WTC11 (cell line): ENCODE measurements around the gene CALN1. TPM values are rescaled to one million over a fixed set of nuclear protein-coding genes. Genes with fewer than 3 reads are reported as not detected.

ENCODE experiments used
- ATAC-seq: fragments of 200-7000 bp; cut with Tn5 transposase; 2 replicates; pipeline ENCODE4 v1.10.0; 2021; ENCODE audit warnings: mild to moderate bottlenecking, moderate library complexity
- CTCF ChIA-PET: fragments of 300-600 bp; sonication (Branson Sonifier 250); formaldehyde crosslinking; loops from one replicate; lab custom pipeline; 2021; ENCODE audit warnings: antibody characterized with exemption; lab: Charles Lee
- POLR2A ChIA-PET: fragments of 350-600 bp; sonication (Branson Sonifier 250); formaldehyde crosslinking; loops from one replicate; lab custom pipeline; 2021; ENCODE audit warnings: antibody characterized with exemption; lab: Charles Lee
- DNase-seq: peaks from one replicate; pipeline ENCODE4 v3.0.0; 2021; ENCODE audit warnings: low spot score
- H3K27ac Mint-ChIP-seq: 2 replicates; pipeline ENCODE4 v1.8.0; 2021; ENCODE audit warnings: mixed read lengths
- H3K27me3 Mint-ChIP-seq: 2 replicates; pipeline ENCODE4 v1.8.0; 2021; ENCODE audit warnings: low read depth, mild to moderate bottlenecking, moderate library complexity, mixed read lengths
- H3K36me3 Mint-ChIP-seq: 2 replicates; pipeline ENCODE4 v1.8.0; 2021; ENCODE audit warnings: mixed read lengths
- H3K4me1 Mint-ChIP-seq: 2 replicates; pipeline ENCODE4 v1.8.0; 2022; ENCODE audit warnings: mixed read lengths
- H3K4me3 Mint-ChIP-seq: 2 replicates; pipeline ENCODE4 v1.8.0; 2021; ENCODE audit warnings: mild to moderate bottlenecking, moderate library complexity, mixed read lengths
- H3K9me3 Mint-ChIP-seq: 2 replicates; pipeline ENCODE4 v1.8.0; 2021; ENCODE audit warnings: mixed read lengths
- ATF6 ChIP-seq: sonication (generic); formaldehyde crosslinking; IDR thresholded peaks from 2 replicates; pipeline ENCODE4 v1.8.1; 2023; ENCODE audit warnings: mild to moderate bottlenecking, missing genetic modification reagents
- CDX4 ChIP-seq: fragments of 250-450 bp; sonication (Bioruptor Pico); IDR thresholded peaks from 2 replicates; pipeline ENCODE4 v1.9.0; 2021; ENCODE audit warnings: moderate library complexity, mild to moderate bottlenecking, inconsistent platforms, borderline replicate concordance
- CTCF ChIP-seq: fragments of 200-600 bp; IDR thresholded peaks from 2 replicates; pipeline ENCODE4 v1.8.0; 2022; ENCODE audit warnings: antibody characterized with exemption
- ERG ChIP-seq: fragments of 250-450 bp; sonication (Bioruptor Pico); IDR thresholded peaks from 2 replicates; pipeline ENCODE4 v1.8.0; 2021; ENCODE audit warnings: mild to moderate bottlenecking
- ESRRA ChIP-seq: sonication (generic); formaldehyde crosslinking; IDR thresholded peaks from 2 replicates; pipeline ENCODE4 v1.8.1; 2022; ENCODE audit warnings: mild to moderate bottlenecking, missing genetic modification reagents, borderline replicate concordance
- FOXK1 ChIP-seq: sonication (generic); formaldehyde crosslinking; IDR thresholded peaks from 2 replicates; pipeline ENCODE4 v1.8.0; 2022; ENCODE audit warnings: mild to moderate bottlenecking, moderate library complexity, missing genetic modification reagents
- FOXP4 ChIP-seq: sonication (generic); formaldehyde crosslinking; IDR thresholded peaks from 2 replicates; pipeline ENCODE4 v1.8.0; 2022; ENCODE audit warnings: mild to moderate bottlenecking, missing genetic modification reagents
- MYBL2 ChIP-seq: sonication (generic); formaldehyde crosslinking; IDR thresholded peaks from 2 replicates; pipeline ENCODE4 v1.8.1; 2023; ENCODE audit warnings: mild to moderate bottlenecking, moderate library complexity, missing genetic modification reagents
- NR1H2 ChIP-seq: sonication (generic); formaldehyde crosslinking; IDR thresholded peaks from 2 replicates; pipeline ENCODE4 v1.9.0; 2021; ENCODE audit warnings: mild to moderate bottlenecking, moderate library complexity, missing genetic modification reagents
- ZBTB43 ChIP-seq: sonication (generic); formaldehyde crosslinking; IDR thresholded peaks from 2 replicates; pipeline ENCODE4 v1.8.1; 2023; ENCODE audit warnings: mild to moderate bottlenecking, missing genetic modification reagents
- ZNF138 ChIP-seq: sonication (generic); formaldehyde crosslinking; conservative IDR thresholded peaks from 2 replicates; pipeline ENCODE4 v1.8.1; 2022; ENCODE audit warnings: mild to moderate bottlenecking, moderate library complexity, missing genetic modification reagents
- ZNF263 ChIP-seq: sonication (generic); formaldehyde crosslinking; IDR thresholded peaks from 2 replicates; pipeline ENCODE4 v1.8.1; 2022; ENCODE audit warnings: low read depth, mild to moderate bottlenecking, moderate library complexity, missing genetic modification reagents
- total RNA-seq: library from RNA; stranded (reverse); gene quantifications from 3 replicates; pipeline ENCODE4 v1.2.3, GENCODE V29; 2021
- TF ChIP-seq, protein P1 (sequence below): fragments of 250-450 bp; sonication (Bioruptor Pico); IDR thresholded peaks from 2 replicates; pipeline ENCODE4 v1.9.0; 2021; ENCODE audit warnings: mild to moderate bottlenecking
- TF ChIP-seq, protein P2 (sequence below): sonication (generic); formaldehyde crosslinking; IDR thresholded peaks from 2 replicates; pipeline ENCODE4 v1.8.1; 2022; ENCODE audit warnings: mild to moderate bottlenecking, moderate library complexity, missing genetic modification reagents

The CALN1 gene
- total RNA-seq, 1 experiment from 2014 or later = 10.5 TPM

GRCh38 chr7:71942115-71942514 is 470.0 kb downstream of the CALN1 start:
- Mint-ChIP-seq H3K9me3 (peaks cover 13% of the 10 kb centered on the region), H3K27me3 (no peaks in the 10 kb centered on the region), H3K36me3 (peaks cover 8% of the 10 kb centered on the region; the same call in 1 of the 2 replicates), H3K4me1 (peaks cover 19% of the 10 kb centered on the region), H3K4me3 (no peak overlapping the region), H3K27ac (no peak overlapping the region)
- no peak for DNase-seq
- CTCF ChIA-PET = interaction anchor here (1.3 kb wide), 1 partner anchor 17 kb away, joined by 3 read pairs; no protein-coding TSS in a partner anchor
- no peak for TF ChIP-seq MYBL2 (CRISPR knock-in tag)
- TF ChIP-seq ZNF263 (CRISPR knock-in tag) = no peak
- TF ChIP-seq, protein P1, sequence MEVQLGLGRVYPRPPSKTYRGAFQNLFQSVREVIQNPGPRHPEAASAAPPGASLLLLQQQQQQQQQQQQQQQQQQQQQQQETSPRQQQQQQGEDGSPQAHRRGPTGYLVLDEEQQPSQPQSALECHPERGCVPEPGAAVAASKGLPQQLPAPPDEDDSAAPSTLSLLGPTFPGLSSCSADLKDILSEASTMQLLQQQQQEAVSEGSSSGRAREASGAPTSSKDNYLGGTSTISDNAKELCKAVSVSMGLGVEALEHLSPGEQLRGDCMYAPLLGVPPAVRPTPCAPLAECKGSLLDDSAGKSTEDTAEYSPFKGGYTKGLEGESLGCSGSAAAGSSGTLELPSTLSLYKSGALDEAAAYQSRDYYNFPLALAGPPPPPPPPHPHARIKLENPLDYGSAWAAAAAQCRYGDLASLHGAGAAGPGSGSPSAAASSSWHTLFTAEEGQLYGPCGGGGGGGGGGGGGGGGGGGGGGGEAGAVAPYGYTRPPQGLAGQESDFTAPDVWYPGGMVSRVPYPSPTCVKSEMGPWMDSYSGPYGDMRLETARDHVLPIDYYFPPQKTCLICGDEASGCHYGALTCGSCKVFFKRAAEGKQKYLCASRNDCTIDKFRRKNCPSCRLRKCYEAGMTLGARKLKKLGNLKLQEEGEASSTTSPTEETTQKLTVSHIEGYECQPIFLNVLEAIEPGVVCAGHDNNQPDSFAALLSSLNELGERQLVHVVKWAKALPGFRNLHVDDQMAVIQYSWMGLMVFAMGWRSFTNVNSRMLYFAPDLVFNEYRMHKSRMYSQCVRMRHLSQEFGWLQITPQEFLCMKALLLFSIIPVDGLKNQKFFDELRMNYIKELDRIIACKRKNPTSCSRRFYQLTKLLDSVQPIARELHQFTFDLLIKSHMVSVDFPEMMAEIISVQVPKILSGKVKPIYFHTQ (CRISPR knock-in tag) = no peak
- TF ChIP-seq ZBTB43 (CRISPR knock-in tag) = no peak
- no peak for TF ChIP-seq ESRRA (CRISPR knock-in tag)
- TF ChIP-seq NR1H2 (CRISPR knock-in tag) = no peak
- TF ChIP-seq FOXK1 = no peak
- TF ChIP-seq ERG (CRISPR knock-in tag) = no peak
- TF ChIP-seq ZNF138 (CRISPR knock-in tag) = no peak
- TF ChIP-seq, protein P2, sequence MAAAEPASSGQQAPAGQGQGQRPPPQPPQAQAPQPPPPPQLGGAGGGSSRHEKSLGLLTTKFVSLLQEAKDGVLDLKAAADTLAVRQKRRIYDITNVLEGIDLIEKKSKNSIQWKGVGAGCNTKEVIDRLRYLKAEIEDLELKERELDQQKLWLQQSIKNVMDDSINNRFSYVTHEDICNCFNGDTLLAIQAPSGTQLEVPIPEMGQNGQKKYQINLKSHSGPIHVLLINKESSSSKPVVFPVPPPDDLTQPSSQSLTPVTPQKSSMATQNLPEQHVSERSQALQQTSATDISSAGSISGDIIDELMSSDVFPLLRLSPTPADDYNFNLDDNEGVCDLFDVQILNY (CRISPR knock-in tag) = no peak
- TF ChIP-seq CDX4 = no peak
- TF ChIP-seq ATF6 = no peak
- TF ChIP-seq FOXP4 = no peak
- no peak for TF ChIP-seq CTCF
- POLR2A ChIA-PET = no interaction called here
- no peak for ATAC-seq
